HUES6 (cell line): ENCODE measurements around the gene NPBWR2.

Source experiments
- H3K27ac ChIP-seq: 2 replicates; pipeline ENCODE4 v1.7.0; 2013; ENCODE audit warnings: low read depth, mild to moderate bottlenecking, low read length, inconsistent platforms
- H3K27me3 ChIP-seq: 2 replicates; pipeline ENCODE4 v1.6.1; 2013; ENCODE audit warnings: low read length; ENCODE audit not compliant: control insufficient read depth, insufficient read depth
- H3K36me3 ChIP-seq: 2 replicates; pipeline ENCODE4 v1.6.1; 2013; ENCODE audit warnings: low read length; ENCODE audit not compliant: control insufficient read depth, insufficient read depth
- H3K4me1 ChIP-seq: 2 replicates; pipeline ENCODE4 v1.6.1; 2013; ENCODE audit warnings: low read length; ENCODE audit not compliant: control insufficient read depth, insufficient read depth
- H3K4me3 ChIP-seq: 2 replicates; pipeline ENCODE4 v1.5.1; 2013; ENCODE audit warnings: low read depth, low read length
- H3K9ac ChIP-seq: one replicate; pipeline ENCODE4 v1.6.1; 2013; ENCODE audit warnings: mild to moderate bottlenecking, low read length
- H3K9me3 ChIP-seq: 2 replicates; pipeline ENCODE4 v1.6.1; 2013; ENCODE audit warnings: low read depth, low read length; ENCODE audit not compliant: control insufficient read depth, insufficient read depth

The NPBWR2 gene

GRCh38 chr20:64106981-64107735 is at the start of gene NPBWR2:
Gene NPBWR2 (minus strand): TSS chr20:64107565. CDS start chr20:64106831, 734 bp downstream.
- no peak within 1 kb of the TSS for H3K9ac ChIP-seq
- H3K36me3 ChIP-seq = no peaks in the 10 kb centered on the region
- H3K4me1 ChIP-seq = peaks cover 11% of the 10 kb centered on the region
- no peak within 1 kb of the TSS for H3K4me3 ChIP-seq
- peaks cover 17% of the 10 kb centered on the region for H3K27me3 ChIP-seq
- H3K27ac ChIP-seq = no peak within 1 kb of the TSS
- H3K9me3 ChIP-seq = no peaks in the 10 kb centered on the region

- Histone ChIP-seq H3K36me3 (no peaks in the 10 kb centered on the region), H3K27ac (no peak overlapping the region), H3K4me1 (peaks cover 43% of the 10 kb centered on the region), H3K27me3 (peaks cover 25% of the 10 kb centered on the region), H3K9me3 (no peaks in the 10 kb centered on the region), H3K9ac (no peak overlapping the region), H3K4me3 (no peak overlapping the region)
Measured at GRCh38 chr20:64156136-64156885, 48.9 kb upstream of the NPBWR2 start.

- H3K27me3 ChIP-seq = peaks cover 17% of the 10 kb centered on the region
- H3K36me3 ChIP-seq = no peaks in the 10 kb centered on the region
- H3K4me3 ChIP-seq = no peak overlapping the region
- H3K9me3 ChIP-seq = no peaks in the 10 kb centered on the region
- H3K4me1 ChIP-seq = peaks cover 37% of the 10 kb centered on the region
- no peak overlapping the region for H3K9ac ChIP-seq
- H3K27ac ChIP-seq = no peak overlapping the region
Measured at GRCh38 chr20:64155258-64156135, 48.1 kb upstream of the NPBWR2 start.

GRCh38 chr20:64154590-64155257 is 47.4 kb upstream of the NPBWR2 start:
- peaks cover 29% of the 10 kb centered on the region for H3K4me1 ChIP-seq
- no peak overlapping the region for H3K27ac ChIP-seq
- H3K36me3 ChIP-seq = no peaks in the 10 kb centered on the region
- peaks cover 5% of the 10 kb centered on the region; the same call in 1 of the 2 replicates for H3K9me3 ChIP-seq
- H3K4me3 ChIP-seq = no peak overlapping the region
- peaks cover 10% of the 10 kb centered on the region; the same call in 1 of the 2 replicates for H3K27me3 ChIP-seq
- H3K9ac ChIP-seq = no peak overlapping the region

- Histone ChIP-seq H3K9ac (no peak overlapping the region), H3K9me3 (peaks cover 6% of the 10 kb centered on the region; the same call in 1 of the 2 replicates), H3K27ac (no peak overlapping the region), H3K4me3 (no peak overlapping the region), H3K4me1 (peaks cover 22% of the 10 kb centered on the region), H3K27me3 (peaks cover 3% of the 10 kb centered on the region; the same call in 1 of the 2 replicates), H3K36me3 (no peaks in the 10 kb centered on the region)
Measured at GRCh38 chr20:64153861-64154589, 46.7 kb upstream of the NPBWR2 start.

GRCh38 chr20:64153410-64153809 is 46.0 kb upstream of the NPBWR2 start:
- Histone ChIP-seq H3K36me3 (no peaks in the 10 kb centered on the region), H3K9ac (no peak overlapping the region), H3K9me3 (peaks cover 6% of the 10 kb centered on the region; the same call in 1 of the 2 replicates), H3K27me3 (no peaks in the 10 kb centered on the region), H3K4me1 (peaks cover 19% of the 10 kb centered on the region), H3K4me3 (no peak overlapping the region), H3K27ac (no peak overlapping the region)

GRCh38 chr20:64152906-64153305 is 45.5 kb upstream of the NPBWR2 start:
- Histone ChIP-seq H3K36me3 (no peaks in the 10 kb centered on the region), H3K4me3 (no peak overlapping the region), H3K9me3 (peaks cover 6% of the 10 kb centered on the region; the same call in 1 of the 2 replicates), H3K4me1 (peaks cover 19% of the 10 kb centered on the region), H3K27ac (no peak overlapping the region), H3K27me3 (no peaks in the 10 kb centered on the region), H3K9ac (no peak overlapping the region)

- H3K4me3 ChIP-seq = no peak overlapping the region
- no peak overlapping the region for H3K27ac ChIP-seq
- no peaks in the 10 kb centered on the region for H3K27me3 ChIP-seq
- peaks cover 6% of the 10 kb centered on the region; the same call in 1 of the 2 replicates for H3K9me3 ChIP-seq
- peaks cover 19% of the 10 kb centered on the region for H3K4me1 ChIP-seq
- H3K9ac ChIP-seq = no peak overlapping the region
- H3K36me3 ChIP-seq = no peaks in the 10 kb centered on the region
Measured at GRCh38 chr20:64151633-64152530, 44.5 kb upstream of the NPBWR2 start.

- no peaks in the 10 kb centered on the region for H3K27me3 ChIP-seq
- H3K27ac ChIP-seq = no peak overlapping the region
- H3K4me3 ChIP-seq = no peak overlapping the region
- no peaks in the 10 kb centered on the region for H3K36me3 ChIP-seq
- peaks cover 6% of the 10 kb centered on the region; the same call in 1 of the 2 replicates for H3K9me3 ChIP-seq
- peaks cover 12% of the 10 kb centered on the region for H3K4me1 ChIP-seq
- H3K9ac ChIP-seq = no peak overlapping the region
Measured at GRCh38 chr20:64150756-64151632, 43.6 kb upstream of the NPBWR2 start.
